Fibroblast of the aortic adventitia (primary cell): ENCODE results near the gene INTU. TPM values are rescaled to one million over a fixed set of nuclear protein-coding genes. Genes with fewer than 3 reads are reported as not detected.

ENCODE experiments used
- DNase-seq: peaks from one replicate; pipeline ENCODE4 v3.0.0-alpha.2; 2010; ENCODE audit warnings: low read depth
- H3K4me3 ChIP-seq: 2 replicates; pipeline ENCODE4 v1.5.1; 2011; ENCODE audit warnings: low read depth, mild to moderate bottlenecking, control low read depth, low read length, moderate library complexity
- CTCF ChIP-seq: IDR thresholded peaks from 2 replicates; pipeline ENCODE4 v1.5.1; 2011; ENCODE audit warnings: mild to moderate bottlenecking, low read length, control low read depth, inconsistent platforms; ENCODE audit not compliant: insufficient read depth
- total RNA-seq: library from RNA; depleted of rRNA; stranded (reverse); fragments of >200 nt; gene quantifications from 2 replicates; pipeline ENCODE4 v1.2.3, GENCODE V29; 2012; ENCODE audit warnings: low replicate concordance

Gene INTU
- total RNA-seq, 1 donor = 6.0 TPM

- DNase-seq = no peak
- TF ChIP-seq CTCF = no peak
Observed at GRCh38 chr4:127667772-127668171, 35.0 kb downstream of the INTU start.

GRCh38 chr4:127668770-127669169 lies 36.0 kb downstream of the INTU start:
- no peak for DNase-seq

More at GRCh38 chr4:127667772-127668171, 35.0 kb downstream of the INTU start:
- no peak overlapping the region for H3K4me3 ChIP-seq

GRCh38 chr4:127669691-127670090 lies 36.9 kb downstream of the INTU start:
- TF ChIP-seq CTCF = no peak
- H3K4me3 ChIP-seq = no peak overlapping the region
- no peak for DNase-seq

More at GRCh38 chr4:127668770-127669169, 36.0 kb downstream of the INTU start:
- no peak overlapping the region for H3K4me3 ChIP-seq
- TF ChIP-seq CTCF = no peak

- TF ChIP-seq CTCF = no peak
- DNase-seq = no peak
- H3K4me3 ChIP-seq = no peak overlapping the region
Observed at GRCh38 chr4:127672111-127672510, 39.4 kb downstream of the INTU start.

GRCh38 chr4:127685292-127685691 lies 52.5 kb downstream of the INTU start:
- no peak overlapping the region for H3K4me3 ChIP-seq
- DNase-seq = peak; percentile 23
- TF ChIP-seq CTCF = no peak

- no peak overlapping the region for H3K4me3 ChIP-seq
- DNase-seq = peak; percentile 15
- TF ChIP-seq CTCF = no peak
Observed at GRCh38 chr4:127686658-127687057, 53.9 kb downstream of the INTU start.

- no peak for TF ChIP-seq CTCF
- no peak overlapping the region for H3K4me3 ChIP-seq
- DNase-seq = no peak
Observed at GRCh38 chr4:127687580-127687979, 54.8 kb downstream of the INTU start.
